ENCODE results near the gene SMC1A. TPM values are rescaled to one million over a fixed set of nuclear protein-coding genes. Genes with fewer than 3 reads are reported as not detected.

The SMC1A gene
- total and polyA plus RNA-seq, 10 of the 15 experiments (the other 5 are each of a cell fraction or from before 2014, with no cell fraction given) = 25.6 to 158 (median 78.0) TPM

GRCh38 chrX:53458082-53458481 is 35.6 kb upstream of the SMC1A start:
- TF ChIP-seq HDAC6 (IDR thresholded peaks at IDR 0.05; ENCODE audit: unreplicated experiment) = no peak
- TF ChIP-seq CTCF (IDR thresholded peaks at IDR 0.05 in 2 of 3, conservative IDR thresholded peaks at IDR 0.05 in 1 of 3; ENCODE audit: control insufficient read depth in 2 of 3, extremely low read depth in 1 of 3, insufficient read depth in 1 of 3, low read depth in 3 of 3, low read length in 3 of 3) = 0 out of 6 replicates have a peak, but pooled peaks of 1 of the 3 experiments have one; percentile 4
- TF ChIP-seq HSF1 (IDR thresholded peaks at IDR 0.05; ENCODE audit: low read depth, low read length) = no peak
- TF ChIP-seq RBBP5 (conservative IDR thresholded peaks at IDR 0.05) = no peak
- TF ChIP-seq ZNF592 (IDR thresholded peaks at IDR 0.05) = no peak
- no peak for TF ChIP-seq PRDM15 (CRISPR knock-in tag; IDR thresholded peaks at IDR 0.05)
- TF ChIP-seq NR2C1 (IDR thresholded peaks at IDR 0.05) = no peak
- ATAC-seq (no peak), FAIRE-seq (no peak), DNase-seq (ENCODE audit: low read depth, low spot score) (no peak)
- in situ Hi-C loops (cut with MboI) (no loop called here), intact Hi-C loops (cut with micrococcal nuclease; ENCODE audit: unreplicated experiment) (no loop called here)
- RAD21 ChIA-PET (ENCODE audit: unreplicated experiment) = no interaction called here
- 16% methylated on average over 5 of the region's 5 CpGs for WGBS (ENCODE audit: insufficient coverage, insufficient replicate concordance, low lambda C conversion rate, missing lambda C conversion rate)
- H3K27me3 ChIP-seq (replicated peaks in 1 of 2; ENCODE audit: control insufficient read depth in 2 of 2, insufficient read depth in 2 of 2, low read length in 1 of 2) = no peaks in the 10 kb centered on the region
- H3K27ac ChIP-seq (ENCODE audit: control insufficient read depth, insufficient read depth) = no peak overlapping the region
- H3K4me2 ChIP-seq (ENCODE audit: control insufficient read depth, insufficient read depth) = no peak overlapping the region
- H3K79me2 ChIP-seq (ENCODE audit: control insufficient read depth, insufficient read depth, low read length) = no peaks in the 10 kb centered on the region
- H3K36me3 ChIP-seq (ENCODE audit: control insufficient read depth in 2 of 2, insufficient read depth in 2 of 2, low read length in 1 of 2) = no peaks in the 10 kb centered on the region
- CTCF ChIA-PET = interaction anchor here (0.6 to 1.7 kb wide), 5 partner anchors 12 to 212 kb away, joined by 3 to 15 read pairs (median 3); no protein-coding TSS in a partner anchor
- H3K9ac ChIP-seq (ENCODE audit: control insufficient read depth, insufficient read depth, low read length) = no peak overlapping the region
- H3K9me3 ChIP-seq (replicated peaks; ENCODE audit: control insufficient read depth, insufficient read depth, low read length) = no peaks in the 10 kb centered on the region
- POLR2A ChIA-PET = no interaction called here
- no peak overlapping the region for H3K4me3 ChIP-seq
- SMC1A ChIA-PET (ENCODE audit: uncharacterized antibody, unreplicated experiment) = interaction anchor here (0.6 to 1.1 kb wide), 4 partner anchors 24 to 92 kb away, joined by 3 read pairs; partner anchors contain the start of genes RIBC1 and SMC1A
- BruUV-seq (replicated peaks) = no TSS peak
- no peaks in the 10 kb centered on the region for H3K4me1 ChIP-seq (ENCODE audit: control insufficient read depth, insufficient read depth, low read length)
- H2AFZ ChIP-seq (ENCODE audit: control insufficient read depth, low read depth, low read length) = no peak overlapping the region
- no peaks in the 10 kb centered on the region for H4K20me1 ChIP-seq (ENCODE audit: control insufficient read depth, insufficient read depth)
